SJSA1 (cell line): ENCODE data around the gene MRPL58. TPM values are rescaled to one million over a fixed set of nuclear protein-coding genes. Genes with fewer than 3 reads are reported as not detected.
"Not testable (repeated sequence)": the region's sequence is repeated elsewhere in the genome, so short reads cannot be mapped to it uniquely, and the experiment has no call there.

ENCODE experiments used
- DNase-seq, 2 experiments: peaks; one replicate each; pipeline ENCODE4 v3.0.0-alpha.2; 2015 to 2020; ENCODE audit warnings: low spot score in 2 of 2, low read depth in 1 of 2
- H3K27ac ChIP-seq: fragments of 250-450 bp; sonication (Bioruptor Pico); 2 replicates; pipeline ENCODE4 v1.5.1; 2020; ENCODE audit warnings: mild to moderate bottlenecking, moderate library complexity
- H3K27me3 ChIP-seq: fragments of 250-450 bp; sonication (Bioruptor Pico); replicated peaks from 2 replicates; pipeline ENCODE4 v1.5.1; 2020; ENCODE audit warnings: mild to moderate bottlenecking, moderate library complexity
- H3K36me3 ChIP-seq: fragments of 250-450 bp; sonication (Bioruptor Pico); 2 replicates; pipeline ENCODE4 v1.5.1; 2020; ENCODE audit warnings: mild to moderate bottlenecking
- H3K4me1 ChIP-seq: fragments of 250-450 bp; sonication (Bioruptor Pico); replicated peaks from 2 replicates; pipeline ENCODE4 v1.6.1; 2021; ENCODE audit warnings: mild to moderate bottlenecking
- H3K4me3 ChIP-seq: fragments of 250-450 bp; sonication (Bioruptor Pico); 2 replicates; pipeline ENCODE4 v1.5.1; 2020; ENCODE audit warnings: mild to moderate bottlenecking
- H3K9me3 ChIP-seq: fragments of 250-450 bp; sonication (Bioruptor Pico); replicated peaks from 2 replicates; pipeline ENCODE4 v1.5.1; 2020; ENCODE audit warnings: mild to moderate bottlenecking
- total RNA-seq: library from RNA; depleted of rRNA; stranded (reverse); fragments of >200 nt; shearing (Covaris generic); gene quantifications from 2 replicates; pipeline ENCODE4 v1.2.3, GENCODE V29; 2014

MRPL58 gene
- total RNA-seq, 1 experiment from 2014 or later = 154 TPM

DNA sequence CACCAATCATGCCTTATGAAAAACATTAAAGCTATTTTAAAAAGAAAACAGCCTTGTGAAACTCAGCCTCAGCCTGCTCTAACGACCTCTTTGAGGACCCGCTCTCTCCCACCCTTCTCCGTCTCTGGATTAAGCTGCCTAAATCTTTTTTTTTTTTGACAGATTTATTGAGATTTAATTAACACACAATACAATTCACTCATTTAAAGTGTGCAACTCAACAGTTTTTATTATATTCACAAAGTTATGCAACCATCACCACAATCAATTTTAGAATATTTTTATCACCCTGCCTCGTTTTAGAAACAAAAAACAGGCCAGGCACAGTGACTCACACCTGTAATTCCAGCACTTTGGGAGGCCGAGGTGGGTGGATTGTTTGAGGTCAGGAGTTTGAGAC is 16.6 kb upstream of the MRPL58 start:
- H3K4me1 ChIP-seq = no peaks in the 10 kb centered on the region
- no peaks in the 10 kb centered on the region for H3K9me3 ChIP-seq
- no peak overlapping the region for H3K4me3 ChIP-seq
- H3K27me3 ChIP-seq = no peaks in the 10 kb centered on the region
- no peak for DNase-seq
- H3K27ac ChIP-seq = no peak overlapping the region
- H3K36me3 ChIP-seq = peaks cover 16% of the 10 kb centered on the region

DNA sequence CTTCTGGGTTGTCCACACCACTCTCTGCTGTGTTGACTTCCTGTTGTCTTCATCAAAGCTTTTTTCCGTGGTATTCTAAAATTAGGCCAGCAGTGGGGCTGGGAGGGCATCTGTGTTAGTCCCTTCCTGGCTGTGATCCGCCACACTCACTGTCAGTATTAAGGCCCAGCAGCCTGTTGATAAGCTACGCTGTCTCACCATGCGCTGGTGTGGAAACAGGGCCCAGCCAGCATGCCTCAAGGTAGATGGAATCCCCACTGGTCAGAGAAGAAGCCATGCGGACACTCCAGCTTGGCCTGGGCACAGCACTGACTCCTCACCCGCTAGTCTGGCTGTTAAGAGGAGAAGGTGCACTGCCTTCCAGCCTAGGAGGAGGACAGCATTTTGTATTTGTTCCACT is 13.7 kb upstream of the MRPL58 start:
- H3K27ac ChIP-seq = no peak overlapping the region
- no peaks in the 10 kb centered on the region for H3K27me3 ChIP-seq
- no peaks in the 10 kb centered on the region for H3K9me3 ChIP-seq
- H3K4me3 ChIP-seq = no peak overlapping the region
- no peaks in the 10 kb centered on the region for H3K4me1 ChIP-seq
- no peak for DNase-seq
- peaks cover 41% of the 10 kb centered on the region for H3K36me3 ChIP-seq

DNA sequence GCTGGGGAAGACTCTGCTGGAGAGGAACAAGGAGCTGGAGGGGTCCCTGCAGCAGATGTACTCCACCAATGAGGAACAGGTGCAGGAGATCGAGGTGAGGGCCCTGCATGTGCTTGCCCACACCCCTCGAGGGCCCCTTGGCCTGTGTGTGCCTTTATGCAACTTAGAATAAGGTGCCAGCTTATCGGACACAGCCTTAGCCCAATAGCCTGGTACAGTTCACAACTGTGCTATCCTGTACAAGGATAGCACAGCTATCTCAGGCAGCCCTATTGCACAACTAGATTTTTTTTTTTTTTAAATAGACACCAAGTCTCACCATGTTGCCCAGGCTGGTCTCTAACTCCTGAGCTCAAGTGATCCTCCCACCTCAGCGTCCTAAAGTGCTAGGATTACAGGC is 12.9 kb upstream of the MRPL58 start:
- no peaks in the 10 kb centered on the region for H3K9me3 ChIP-seq
- no peak overlapping the region for H3K4me3 ChIP-seq
- peaks cover 38% of the 10 kb centered on the region for H3K36me3 ChIP-seq
- no peak for DNase-seq
- no peak overlapping the region for H3K27ac ChIP-seq
- H3K27me3 ChIP-seq = no peaks in the 10 kb centered on the region
- no peaks in the 10 kb centered on the region for H3K4me1 ChIP-seq

DNA sequence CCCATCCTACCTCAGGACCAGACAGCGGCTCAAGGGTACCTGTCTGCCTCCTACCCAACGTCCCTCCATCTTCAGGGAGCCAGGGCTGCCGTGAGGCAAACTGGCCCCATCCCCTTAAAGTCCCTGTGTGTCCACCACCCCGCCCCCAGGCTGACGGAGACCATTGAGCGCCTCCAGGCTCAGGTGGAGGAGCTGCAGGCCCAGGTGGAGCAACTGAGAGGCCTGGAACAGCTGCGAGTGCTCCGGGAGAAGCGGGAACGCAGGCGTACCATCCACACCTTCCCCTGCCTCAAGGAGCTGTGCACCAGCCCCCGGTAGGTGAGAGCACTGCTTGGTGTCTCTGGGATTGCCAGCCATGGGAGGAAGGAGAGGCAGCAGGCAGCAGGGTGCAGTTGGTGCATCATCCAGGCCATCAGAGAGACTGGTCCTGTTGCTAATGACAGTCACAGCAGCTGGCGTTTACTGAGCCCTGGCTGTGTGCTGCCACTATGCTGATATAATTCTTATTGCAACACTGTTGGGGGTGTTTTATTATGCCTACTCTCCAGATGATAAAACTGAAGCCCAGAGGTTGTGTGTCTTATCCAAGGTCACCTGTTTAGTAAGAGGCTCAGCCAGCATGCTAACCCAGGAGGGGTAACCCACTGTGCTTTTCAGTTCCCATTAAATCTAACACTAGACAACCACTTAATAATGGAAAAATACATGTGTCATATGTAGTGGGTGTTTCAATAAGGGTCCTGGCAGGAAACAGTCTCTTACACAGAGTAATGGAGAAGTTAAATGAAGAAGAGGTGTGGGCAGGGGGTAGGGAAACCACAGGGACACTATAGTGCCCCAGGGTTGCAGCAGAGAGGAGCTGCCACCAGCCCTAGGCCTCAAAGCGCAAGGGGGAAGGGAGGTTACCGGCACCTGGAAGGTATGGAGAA is 10.3 kb upstream of the MRPL58 start:
- no peak overlapping the region for H3K27ac ChIP-seq
- DNase-seq = no peak
- H3K36me3 ChIP-seq = peaks cover 44% of the 10 kb centered on the region
- H3K4me3 ChIP-seq = no peak overlapping the region
- H3K4me1 ChIP-seq = no peaks in the 10 kb centered on the region
- H3K27me3 ChIP-seq = no peaks in the 10 kb centered on the region
- H3K9me3 ChIP-seq = no peaks in the 10 kb centered on the region

DNA sequence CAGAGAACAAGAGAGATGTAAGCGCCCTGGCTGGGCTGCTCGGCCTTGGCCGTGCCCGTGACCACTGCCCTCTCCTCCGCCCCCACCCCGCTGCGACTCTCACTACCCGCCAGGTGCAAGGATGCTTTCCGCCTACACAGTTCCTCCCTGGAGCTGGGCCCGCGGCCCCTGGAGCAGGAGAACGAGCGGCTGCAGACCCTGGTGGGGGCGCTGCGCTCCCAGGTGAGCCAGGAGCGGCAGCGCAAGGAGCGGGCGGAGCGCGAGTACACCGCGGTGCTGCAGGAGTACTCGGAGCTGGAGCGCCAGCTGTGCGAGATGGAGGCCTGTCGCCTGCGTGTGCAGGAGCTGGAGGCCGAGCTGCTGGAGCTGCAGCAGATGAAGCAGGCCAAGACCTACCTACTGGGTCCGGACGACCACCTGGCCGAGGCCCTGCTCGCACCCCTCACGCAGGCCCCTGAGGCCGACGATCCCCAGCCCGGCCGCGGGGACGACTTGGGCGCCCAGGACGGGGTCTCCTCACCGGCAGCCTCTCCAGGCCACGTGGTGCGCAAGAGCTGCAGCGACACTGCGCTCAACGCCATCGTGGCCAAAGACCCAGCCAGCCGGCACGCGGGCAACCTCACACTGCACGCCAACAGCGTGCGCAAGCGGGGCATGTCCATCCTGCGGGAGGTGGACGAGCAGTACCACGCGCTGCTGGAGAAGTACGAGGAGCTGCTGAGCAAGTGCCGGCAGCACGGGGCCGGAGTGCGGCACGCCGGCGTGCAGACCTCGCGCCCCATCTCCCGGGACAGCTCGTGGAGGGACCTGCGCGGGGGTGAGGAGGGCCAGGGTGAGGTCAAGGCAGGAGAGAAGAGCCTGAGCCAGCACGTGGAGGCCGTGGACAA is 9.2 kb upstream of the MRPL58 start:
- no peaks in the 10 kb centered on the region for H3K27me3 ChIP-seq
- no peak for DNase-seq
- H3K27ac ChIP-seq = no peak overlapping the region
- H3K4me3 ChIP-seq = no peak overlapping the region
- no peaks in the 10 kb centered on the region for H3K9me3 ChIP-seq
- peaks cover 44% of the 10 kb centered on the region for H3K36me3 ChIP-seq
- no peaks in the 10 kb centered on the region for H3K4me1 ChIP-seq

DNA sequence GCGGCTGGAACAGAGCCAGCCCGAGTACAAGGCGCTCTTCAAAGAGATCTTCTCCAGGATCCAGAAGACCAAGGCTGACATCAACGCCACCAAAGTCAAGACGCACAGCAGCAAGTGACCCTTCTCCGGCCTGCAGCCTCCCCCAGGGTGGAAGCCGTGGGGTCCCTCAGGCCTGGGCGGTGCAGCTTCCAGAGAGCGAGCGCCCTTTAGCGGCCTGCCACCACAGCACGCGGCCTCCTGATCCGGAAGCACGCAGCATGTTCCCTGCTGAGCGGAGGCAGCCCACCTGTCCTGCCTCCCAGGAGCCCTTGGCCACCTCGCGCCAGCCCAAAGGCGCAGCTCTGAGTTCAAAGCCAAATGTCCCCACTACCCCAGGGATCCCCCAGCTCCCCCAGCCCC is 8.5 kb upstream of the MRPL58 start:
- H3K4me3 ChIP-seq = no peak overlapping the region
- no peak overlapping the region for H3K27ac ChIP-seq
- H3K4me1 ChIP-seq = no peaks in the 10 kb centered on the region
- H3K36me3 ChIP-seq = peaks cover 44% of the 10 kb centered on the region
- H3K9me3 ChIP-seq = no peaks in the 10 kb centered on the region
- no peaks in the 10 kb centered on the region for H3K27me3 ChIP-seq
- DNase-seq = no peak

DNA sequence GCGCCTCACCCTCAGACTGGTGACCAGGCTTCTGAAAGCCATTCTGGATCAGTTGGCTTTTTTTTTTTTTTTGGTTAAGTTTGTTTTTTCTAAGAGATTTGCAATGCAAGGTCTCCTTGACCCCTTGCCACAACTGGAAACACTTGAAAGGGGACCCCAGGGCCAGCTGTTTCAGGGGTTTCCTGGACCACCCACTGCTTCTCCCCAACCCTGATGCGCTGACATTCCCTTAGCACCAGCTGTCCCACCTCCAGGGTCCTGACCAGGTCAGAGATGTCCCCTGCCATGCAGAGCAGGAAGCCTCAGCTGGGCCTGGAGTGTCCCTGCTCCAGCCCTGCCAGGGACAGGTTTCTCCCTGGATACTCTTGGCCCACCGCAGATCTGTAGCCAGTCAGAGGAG is 8.1 kb upstream of the MRPL58 start:
- no peak for DNase-seq

DNA sequence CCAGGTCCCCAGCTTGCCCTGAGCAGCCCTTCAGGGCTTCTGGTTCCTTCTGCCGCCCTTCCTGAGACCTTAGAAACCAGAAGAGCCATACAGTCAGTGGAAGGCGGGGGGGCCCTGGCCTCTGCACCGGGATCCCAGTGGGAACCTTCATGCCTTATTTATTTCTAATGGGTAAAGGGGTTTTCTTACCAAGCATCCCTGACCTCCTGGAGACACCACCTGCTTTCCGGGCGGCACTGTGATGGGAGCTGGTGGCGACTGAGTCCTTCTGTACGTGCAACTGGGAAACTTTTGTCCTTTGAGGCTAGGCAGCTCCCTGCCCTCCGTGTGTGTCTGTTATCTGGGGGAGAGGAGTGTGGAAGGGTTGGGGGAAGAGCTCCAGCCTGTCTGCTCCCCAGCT is 7.2 kb upstream of the MRPL58 start:
- no peaks in the 10 kb centered on the region for H3K4me1 ChIP-seq
- DNase-seq = no peak
- H3K9me3 ChIP-seq = no peaks in the 10 kb centered on the region
- H3K27ac ChIP-seq = no peak overlapping the region
- no peaks in the 10 kb centered on the region for H3K27me3 ChIP-seq
- no peak overlapping the region for H3K4me3 ChIP-seq
- H3K36me3 ChIP-seq = peaks cover 39% of the 10 kb centered on the region

More for the DNA sequence above, 8.1 kb upstream of the MRPL58 start:
- Histone ChIP-seq H3K4me3 (no peak overlapping the region), H3K36me3 (peaks cover 44% of the 10 kb centered on the region), H3K27me3 (no peaks in the 10 kb centered on the region), H3K9me3 (no peaks in the 10 kb centered on the region), H3K4me1 (no peaks in the 10 kb centered on the region), H3K27ac (no peak overlapping the region)

DNA sequence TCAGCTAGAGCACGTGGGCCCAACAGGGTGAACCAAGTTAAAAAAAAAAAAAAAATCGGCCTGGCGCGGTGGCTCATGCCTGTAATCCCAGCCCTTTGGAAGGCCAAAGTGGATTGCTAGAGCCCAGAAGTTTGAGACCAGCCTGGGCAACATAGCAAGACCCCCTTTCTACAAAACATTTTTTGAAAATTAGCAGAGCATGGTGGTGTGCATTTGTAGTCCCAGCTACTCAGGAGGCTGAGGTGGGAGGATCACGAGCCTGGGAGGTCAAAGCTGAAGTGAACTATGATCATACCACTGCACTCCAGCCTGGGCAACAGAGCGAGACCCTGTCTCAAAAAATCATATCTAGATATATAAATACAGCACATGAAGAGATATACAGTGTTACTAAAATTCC is 6.4 kb upstream of the MRPL58 start:
- H3K27me3 ChIP-seq, H3K27ac ChIP-seq, H3K4me3 ChIP-seq, H3K9me3 ChIP-seq, H3K4me1 ChIP-seq, DNase-seq: not testable (repeated sequence)
- H3K36me3 ChIP-seq = peaks cover 36% of the 10 kb centered on the region

DNA sequence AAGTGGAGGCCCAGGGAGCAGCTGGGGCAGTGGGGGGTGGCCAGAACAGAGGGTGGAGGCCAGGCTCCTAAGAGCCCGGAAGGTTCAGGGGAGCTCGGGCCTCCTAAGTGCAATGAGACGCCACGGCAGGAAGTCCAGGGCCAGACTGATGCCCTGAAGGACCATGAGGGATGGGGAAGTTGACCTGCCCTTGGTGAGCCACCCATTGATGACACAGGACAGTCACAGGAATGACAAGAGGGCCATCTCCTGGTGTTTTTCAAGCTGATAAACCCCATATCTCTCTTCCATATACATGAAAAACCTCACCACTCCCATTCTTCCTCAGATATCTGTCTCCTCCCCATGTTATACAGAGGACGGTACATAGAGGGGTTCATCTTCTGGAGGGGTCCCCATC is 5.8 kb upstream of the MRPL58 start:
- DNase-seq = no peak
- Histone ChIP-seq H3K4me1 (peaks cover under 1% of the 10 kb centered on the region), H3K4me3 (no peak overlapping the region), H3K36me3 (peaks cover 30% of the 10 kb centered on the region), H3K27ac (no peak overlapping the region), H3K27me3 (no peaks in the 10 kb centered on the region), H3K9me3 (no peaks in the 10 kb centered on the region)

DNA sequence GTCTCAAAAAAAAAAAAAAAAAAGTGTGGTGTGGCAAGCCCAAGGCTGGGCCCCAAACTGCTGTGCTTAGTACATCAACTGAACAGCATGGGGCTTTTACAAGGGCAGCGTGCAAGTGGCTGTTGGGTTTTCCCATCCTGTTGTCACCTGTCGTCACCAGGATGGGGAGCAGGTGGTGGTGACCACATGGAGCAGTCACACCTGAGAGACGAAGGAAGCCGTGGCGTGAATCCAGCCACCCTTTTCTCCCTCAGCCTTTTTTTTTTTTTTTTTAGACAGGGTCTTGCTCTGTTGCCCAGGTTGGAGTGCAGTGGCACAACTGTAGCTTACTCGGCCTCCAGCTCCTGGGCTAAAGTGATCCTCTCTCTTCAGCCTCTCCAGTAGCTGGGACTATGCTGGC is 4.1 kb upstream of the MRPL58 start:
- peaks cover 20% of the 10 kb centered on the region for H3K36me3 ChIP-seq

DNA sequence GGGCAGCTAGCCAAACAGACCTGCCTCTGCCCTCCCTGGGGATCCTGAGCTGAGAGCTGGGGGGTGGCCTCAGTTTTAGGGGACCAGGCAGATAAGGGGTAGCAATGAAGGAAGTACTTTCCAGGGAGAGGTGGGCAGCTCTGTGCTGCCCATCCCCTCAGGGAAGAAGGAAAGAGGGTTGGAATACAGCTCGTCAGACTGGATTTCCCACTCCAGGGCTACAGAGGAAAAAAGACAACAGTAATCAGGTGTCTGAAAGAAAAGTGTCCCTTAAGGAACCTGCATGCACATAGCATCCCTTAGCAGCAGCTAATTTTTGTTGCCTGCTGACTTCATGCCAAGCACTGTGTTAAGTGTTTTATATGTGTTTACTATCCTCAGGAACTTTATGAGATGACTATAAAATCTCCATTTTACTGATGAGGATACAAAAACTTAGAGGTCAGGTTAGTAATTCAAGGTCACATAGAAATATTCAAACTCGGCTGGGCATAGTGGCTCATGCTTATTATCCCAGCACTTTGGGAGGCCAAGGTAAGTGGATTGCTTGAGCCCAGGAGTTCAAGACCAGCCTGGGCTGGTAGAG is 3.2 kb upstream of the MRPL58 start:
- DNase-seq = no peak

More for the DNA sequence above, 4.1 kb upstream of the MRPL58 start:
- Histone ChIP-seq H3K4me3 (no peak overlapping the region), H3K9me3 (0 out of 2 replicates have a peak, but pooled peaks cover 3% of the 10 kb centered on the region), H3K4me1 (peaks cover 11% of the 10 kb centered on the region), H3K27ac (no peak overlapping the region), H3K27me3 (no peaks in the 10 kb centered on the region)
- no peak for DNase-seq

DNA sequence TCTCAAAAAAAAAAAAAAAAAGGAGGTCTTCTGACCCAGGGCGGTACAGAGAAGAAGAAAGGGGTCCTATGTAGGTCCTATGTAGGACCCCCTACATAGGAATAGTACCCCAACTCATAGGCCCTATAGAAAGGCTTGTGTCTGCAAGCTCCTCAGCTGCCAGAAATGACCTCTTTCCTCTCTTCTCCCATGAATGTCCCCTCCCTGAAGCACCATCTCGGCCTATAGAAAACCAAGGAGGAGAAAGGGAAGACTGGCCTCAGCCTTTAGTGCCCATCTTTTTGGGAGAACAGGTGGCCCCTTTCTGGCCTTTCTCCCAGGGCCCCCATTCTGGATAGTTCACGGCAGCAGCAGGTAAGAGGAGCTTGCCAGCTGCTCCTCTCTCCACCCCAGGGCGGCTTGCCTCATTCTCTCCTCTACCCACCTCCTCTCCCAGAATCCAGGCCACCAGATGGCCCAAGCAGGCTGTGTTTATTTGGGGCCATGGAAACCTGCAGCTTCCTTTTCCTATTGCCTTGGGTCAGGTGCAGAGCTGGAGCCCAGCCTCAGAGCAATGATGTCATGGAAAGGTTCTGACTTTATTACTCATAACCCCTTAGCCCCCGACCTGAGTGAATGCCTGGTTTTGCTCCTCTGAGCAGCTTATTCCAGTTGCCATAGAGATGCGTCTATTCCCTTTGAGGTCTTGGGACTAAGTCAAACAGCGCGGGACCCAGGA is 1.6 kb upstream of the MRPL58 start:
- DNase-seq = no peak

More for the DNA sequence above, 3.2 kb upstream of the MRPL58 start:
- Histone ChIP-seq H3K4me3 (no peak overlapping the region), H3K27me3 (no peaks in the 10 kb centered on the region; the same call in 1 of the 2 replicates), H3K27ac (no peak overlapping the region), H3K36me3 (peaks cover 20% of the 10 kb centered on the region), H3K4me1 (peaks cover 16% of the 10 kb centered on the region), H3K9me3 (0 out of 2 replicates have a peak, but pooled peaks cover 5% of the 10 kb centered on the region)

More for the DNA sequence above, 1.6 kb upstream of the MRPL58 start:
- Histone ChIP-seq H3K36me3 (peaks cover 25% of the 10 kb centered on the region), H3K27me3 (no peaks in the 10 kb centered on the region; the same call in 1 of the 2 replicates), H3K9me3 (0 out of 2 replicates have a peak, but pooled peaks cover 5% of the 10 kb centered on the region), H3K4me3 (no peak overlapping the region), H3K4me1 (peaks cover 16% of the 10 kb centered on the region), H3K27ac (no peak overlapping the region)
